ENCODE data around the gene SPACA7.

Gene SPACA7

DNA sequence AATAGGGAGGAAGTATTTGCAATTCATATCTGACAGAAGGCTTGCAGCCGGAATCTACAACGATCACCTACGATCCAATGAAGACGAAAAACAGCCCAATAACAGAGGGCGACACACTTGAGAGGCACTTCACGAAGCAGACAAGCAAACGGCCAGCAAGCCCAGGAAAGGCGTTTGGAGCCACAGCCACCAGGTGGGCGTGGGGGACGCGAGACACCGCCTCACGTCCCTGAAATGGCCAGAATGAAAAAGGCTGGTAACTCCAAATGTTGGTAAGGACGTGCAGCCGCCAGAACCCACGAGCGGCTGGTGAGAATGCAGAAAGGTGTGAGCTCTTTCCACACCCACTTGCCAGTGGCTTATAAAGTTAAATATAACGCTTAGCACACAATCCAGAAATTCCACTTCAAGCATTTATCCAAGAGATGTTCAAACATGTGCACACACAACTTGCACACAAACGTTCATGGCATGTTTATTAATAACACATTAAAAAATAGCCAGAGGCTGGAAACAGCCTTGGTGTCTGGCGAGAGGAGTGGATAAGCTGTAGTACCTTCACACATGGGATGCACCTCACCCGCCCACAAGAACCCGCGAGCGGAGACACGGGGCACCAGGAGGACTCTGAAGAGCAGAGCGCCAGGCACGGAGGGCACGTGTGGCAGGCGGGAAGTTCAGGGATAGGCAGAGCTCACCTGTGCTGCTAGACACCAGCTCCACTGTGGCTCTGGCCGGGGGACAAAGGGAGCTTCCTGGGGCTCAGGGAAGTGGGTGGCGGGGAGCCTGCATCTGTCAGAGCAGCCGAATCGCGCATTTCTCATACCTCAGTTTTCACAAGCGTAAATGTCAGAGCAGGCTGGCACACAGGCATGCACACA, 89.3 kb downstream of the SPACA7 start:
- DNase-seq (ENCODE audit: extremely low read depth, low read depth), result no peak
- TF ChIP-seq CTCF (IDR thresholded peaks at IDR 0.05; ENCODE audit: low read depth, low read length), result no peak

DNA sequence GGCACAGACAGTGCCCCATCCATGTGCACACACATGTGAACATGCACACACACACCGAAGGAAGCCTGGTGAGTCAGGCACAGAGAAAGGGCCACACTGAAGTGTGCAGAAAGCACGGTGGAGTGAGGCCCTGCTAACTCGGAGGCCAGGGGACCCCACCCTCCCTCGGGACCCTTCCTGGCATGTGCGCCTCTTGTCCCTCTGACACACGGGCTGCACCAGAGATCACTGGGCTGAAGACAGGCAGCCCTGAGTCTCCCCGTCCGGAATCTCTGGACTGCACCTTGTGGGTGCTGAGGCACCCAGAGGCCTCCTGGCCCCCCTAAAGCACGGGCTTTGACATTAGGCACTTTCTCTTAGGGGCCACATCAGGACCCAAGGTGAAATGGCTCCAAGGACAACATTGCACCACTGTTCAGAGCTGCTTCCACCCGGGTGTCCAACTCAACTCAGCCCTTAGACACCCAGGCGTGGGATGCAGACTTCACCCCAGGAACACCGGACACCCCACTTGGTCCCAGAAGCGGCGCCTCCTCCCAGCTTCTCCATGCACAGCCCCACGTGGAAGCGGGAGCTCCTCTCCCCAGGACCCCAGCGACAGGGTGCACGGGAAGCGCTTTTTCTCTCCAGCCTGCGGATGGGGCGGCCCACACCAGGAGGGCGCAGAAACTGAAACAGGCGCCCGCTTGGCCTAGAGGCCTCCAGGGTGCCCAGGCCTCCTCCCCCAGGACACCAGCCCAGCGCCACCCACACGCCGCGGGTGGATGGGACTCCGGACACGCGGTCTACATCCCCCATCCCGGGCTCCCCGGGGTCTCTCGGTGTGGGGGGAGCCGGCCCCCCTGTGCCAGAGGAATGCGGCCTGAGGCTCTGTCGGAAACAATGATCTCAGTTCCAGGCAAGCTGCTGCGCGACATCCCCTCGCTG, 90.2 kb downstream of the SPACA7 start:
- TF ChIP-seq CTCF (IDR thresholded peaks at IDR 0.05; ENCODE audit: low read depth, low read length), result no peak
- no peak for DNase-seq (ENCODE audit: extremely low read depth, low read depth)

- no peak for DNase-seq (ENCODE audit: extremely low read depth, low read depth)
- no peak for TF ChIP-seq CTCF (IDR thresholded peaks at IDR 0.05; ENCODE audit: low read depth, low read length)
Observed at GRCh38 chr13:112467236-112467635, 91.1 kb downstream of the SPACA7 start.

DNA sequence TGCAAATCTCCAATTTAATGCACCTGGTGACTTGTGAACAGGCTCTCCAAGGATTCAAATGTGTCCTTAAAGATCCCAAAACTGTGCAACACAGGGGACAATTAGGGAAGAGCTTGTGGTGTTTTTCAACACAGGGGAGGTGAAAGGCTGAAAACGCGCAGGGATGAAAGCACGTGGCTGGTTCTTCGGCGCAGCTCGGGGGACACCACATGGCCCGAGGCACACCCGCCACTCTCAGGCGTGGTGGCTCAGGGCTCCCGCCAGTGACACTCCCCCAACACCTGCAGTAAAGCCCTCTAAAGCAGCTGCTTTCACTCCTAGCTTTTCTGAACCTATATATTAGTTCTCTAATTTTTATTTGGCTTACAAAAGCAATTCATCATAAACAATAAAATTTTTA, 91.9 kb downstream of the SPACA7 start:
- no peak for DNase-seq (ENCODE audit: extremely low read depth, low read depth)
- TF ChIP-seq CTCF (IDR thresholded peaks at IDR 0.05; ENCODE audit: low read depth, low read length), result no peak

DNA sequence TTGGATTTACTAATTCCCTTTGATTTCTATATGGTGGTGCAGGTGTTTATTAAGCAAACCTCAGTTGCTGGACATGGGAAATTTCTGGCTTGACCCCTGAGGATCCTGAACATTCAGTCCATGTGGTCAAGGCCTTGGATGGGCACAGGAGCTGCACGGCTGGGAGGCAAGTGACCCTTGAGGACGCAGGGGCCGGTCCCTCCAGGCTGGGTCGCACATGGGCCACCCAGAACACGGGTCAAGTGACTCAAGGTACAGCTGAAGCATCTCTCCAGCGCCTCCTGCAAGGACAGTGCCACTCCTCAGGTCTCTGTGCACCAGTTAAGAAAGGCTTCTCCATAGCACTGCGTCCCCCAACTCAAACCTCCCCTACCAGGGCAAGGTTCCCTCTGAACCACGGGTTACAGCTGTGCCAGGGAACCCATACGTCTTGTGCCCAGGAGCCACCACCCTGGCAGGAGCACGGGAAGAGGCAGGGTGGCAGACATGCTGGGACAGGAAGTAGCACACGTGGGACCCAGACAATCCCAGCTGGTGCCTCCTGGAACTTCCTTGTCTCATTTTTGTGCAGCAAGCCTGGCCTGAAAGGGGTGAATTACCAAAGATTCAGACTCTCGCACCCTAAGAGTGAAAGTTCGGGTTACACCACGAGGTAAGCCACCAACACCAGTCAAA, 93.1 kb downstream of the SPACA7 start:
- TF ChIP-seq CTCF (IDR thresholded peaks at IDR 0.05; ENCODE audit: low read depth, low read length), result no peak

DNA sequence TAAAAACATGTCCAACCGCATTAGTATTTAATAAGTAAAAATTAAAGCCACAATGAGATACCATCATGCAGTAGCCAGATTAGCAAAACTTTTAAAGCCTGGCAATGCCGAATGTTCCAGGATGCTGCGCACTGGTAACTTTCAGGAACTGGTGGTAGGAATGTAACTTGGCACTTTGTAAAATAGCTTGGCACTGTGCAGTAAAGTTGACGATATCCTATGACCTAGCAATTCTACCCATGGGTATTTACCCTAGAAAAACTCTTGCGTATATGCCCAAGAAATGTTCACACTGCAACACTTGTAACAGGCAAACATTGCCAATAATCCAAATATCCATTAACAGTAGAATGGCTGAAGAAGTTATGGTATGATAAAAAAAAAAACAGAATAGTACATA, 97.7 kb downstream of the SPACA7 start:
- DNase-seq (ENCODE audit: extremely low read depth, low read depth), result no peak
- no peak for TF ChIP-seq CTCF (IDR thresholded peaks at IDR 0.05; ENCODE audit: low read depth, low read length)

More for the DNA sequence above, 93.1 kb downstream of the SPACA7 start:
- no peak for DNase-seq (ENCODE audit: extremely low read depth, low read depth)
